ENCODE measurements around the gene PCDH12. TPM values are rescaled to one million over a fixed set of nuclear protein-coding genes. Genes with fewer than 3 reads are reported as not detected.

PCDH12 gene
- total RNA-seq, 1 donor from 2014 or later: 3.2 TPM

DNA sequence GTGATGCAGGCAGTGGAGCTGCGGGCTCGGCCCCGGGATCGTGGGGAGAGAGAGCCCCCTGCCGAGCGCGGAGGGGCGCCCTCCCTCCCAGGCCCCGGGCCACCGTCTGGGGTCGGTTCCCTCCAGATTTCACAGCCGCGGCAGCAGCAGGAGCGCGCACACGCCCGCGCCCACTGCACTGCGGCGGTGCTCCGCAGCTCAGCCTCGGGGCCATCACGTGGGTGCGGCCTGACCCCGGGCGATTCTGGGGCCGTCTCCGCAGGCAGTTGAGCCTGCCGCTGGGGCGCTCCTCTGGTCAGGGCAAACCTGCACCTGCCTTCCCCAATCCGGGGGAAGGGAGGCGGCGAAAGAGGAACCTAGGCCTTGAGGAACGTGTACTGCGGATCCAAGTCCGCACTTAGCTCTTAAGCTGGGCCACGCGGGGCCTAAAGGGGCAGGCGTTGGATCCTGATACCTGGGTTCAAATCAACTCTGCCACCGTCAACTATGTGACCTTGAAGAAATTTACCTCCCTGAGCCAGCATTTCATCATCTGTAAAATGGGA is 43.7 kb downstream of the PCDH12 start:
- Histone ChIP-seq H3K4me3 (peak overlapping the region; percentile 40 to 45), H3K36me3 (no peaks in the 10 kb centered on the region), H3K9me3 (no peaks in the 10 kb centered on the region), H3K27me3 (no peaks in the 10 kb centered on the region), H3K4me1 (peaks cover 13% of the 10 kb centered on the region), H3K27ac (peak overlapping the region; percentile 36)
- no peak for DNase-seq (ENCODE audit: extremely low spot score in 2 of 2)
- intact Hi-C loops (cut with DNase I): no loop called here
- TF ChIP-seq POLR2AphosphoS5 (IDR thresholded peaks at IDR 0.05; ENCODE audit: insufficient read depth in 1 of 2, low read depth in 1 of 2) (peak in 1 of 2 donors; percentile 20), POLR2A (IDR thresholded peaks at IDR 0.05) (no peak)
- TF ChIP-seq, protein P1, sequence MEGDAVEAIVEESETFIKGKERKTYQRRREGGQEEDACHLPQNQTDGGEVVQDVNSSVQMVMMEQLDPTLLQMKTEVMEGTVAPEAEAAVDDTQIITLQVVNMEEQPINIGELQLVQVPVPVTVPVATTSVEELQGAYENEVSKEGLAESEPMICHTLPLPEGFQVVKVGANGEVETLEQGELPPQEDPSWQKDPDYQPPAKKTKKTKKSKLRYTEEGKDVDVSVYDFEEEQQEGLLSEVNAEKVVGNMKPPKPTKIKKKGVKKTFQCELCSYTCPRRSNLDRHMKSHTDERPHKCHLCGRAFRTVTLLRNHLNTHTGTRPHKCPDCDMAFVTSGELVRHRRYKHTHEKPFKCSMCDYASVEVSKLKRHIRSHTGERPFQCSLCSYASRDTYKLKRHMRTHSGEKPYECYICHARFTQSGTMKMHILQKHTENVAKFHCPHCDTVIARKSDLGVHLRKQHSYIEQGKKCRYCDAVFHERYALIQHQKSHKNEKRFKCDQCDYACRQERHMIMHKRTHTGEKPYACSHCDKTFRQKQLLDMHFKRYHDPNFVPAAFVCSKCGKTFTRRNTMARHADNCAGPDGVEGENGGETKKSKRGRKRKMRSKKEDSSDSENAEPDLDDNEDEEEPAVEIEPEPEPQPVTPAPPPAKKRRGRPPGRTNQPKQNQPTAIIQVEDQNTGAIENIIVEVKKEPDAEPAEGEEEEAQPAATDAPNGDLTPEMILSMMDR (IDR thresholded peaks at IDR 0.05): peak in 1 of 3 experiments; percentile 33

GRCh38 chr5:141913560-141914198 is 44.3 kb downstream of the PCDH12 start:
- peak overlapping the region; percentile 36 for H3K27ac ChIP-seq
- H3K9me3 ChIP-seq: no peaks in the 10 kb centered on the region
- intact Hi-C loops (cut with DNase I): no loop called here
- no peak for DNase-seq (ENCODE audit: extremely low spot score in 2 of 2)
- TF ChIP-seq, protein P1 (IDR thresholded peaks at IDR 0.05): no peak
- TF ChIP-seq POLR2A (IDR thresholded peaks at IDR 0.05) (no peak), POLR2AphosphoS5 (IDR thresholded peaks at IDR 0.05; ENCODE audit: insufficient read depth in 1 of 2, low read depth in 1 of 2) (no peak)
- no peaks in the 10 kb centered on the region for H3K27me3 ChIP-seq
- peaks cover 13% of the 10 kb centered on the region for H3K4me1 ChIP-seq
- no peaks in the 10 kb centered on the region for H3K36me3 ChIP-seq
- H3K4me3 ChIP-seq: peak overlapping the region; percentile 40 to 45

GRCh38 chr5:141910271-141910673 is 47.7 kb downstream of the PCDH12 start:
- Histone ChIP-seq H3K36me3 (no peaks in the 10 kb centered on the region), H3K9me3 (no peaks in the 10 kb centered on the region), H3K27ac (no peak overlapping the region), H3K27me3 (no peaks in the 10 kb centered on the region), H3K4me3 (no peak overlapping the region), H3K4me1 (peaks cover 13% of the 10 kb centered on the region)
- TF ChIP-seq POLR2AphosphoS5 (IDR thresholded peaks at IDR 0.05; ENCODE audit: insufficient read depth in 1 of 2, low read depth in 1 of 2): no peak
- TF ChIP-seq, protein P1 (IDR thresholded peaks at IDR 0.05): no peak
- no peak for TF ChIP-seq POLR2A (IDR thresholded peaks at IDR 0.05)
- no peak for DNase-seq (ENCODE audit: extremely low spot score in 2 of 2)
- intact Hi-C loops (cut with DNase I): no loop called here

GRCh38 chr5:141909212-141909611 is 48.8 kb downstream of the PCDH12 start:
- Histone ChIP-seq H3K4me1 (peaks cover 10% of the 10 kb centered on the region), H3K27me3 (no peaks in the 10 kb centered on the region), H3K27ac (no peak overlapping the region), H3K4me3 (no peak overlapping the region), H3K36me3 (no peaks in the 10 kb centered on the region), H3K9me3 (no peaks in the 10 kb centered on the region)
- intact Hi-C loops (cut with DNase I): no loop called here
- TF ChIP-seq POLR2AphosphoS5 (IDR thresholded peaks at IDR 0.05; ENCODE audit: insufficient read depth in 1 of 2, low read depth in 1 of 2) (no peak), POLR2A (IDR thresholded peaks at IDR 0.05) (no peak)
- TF ChIP-seq, protein P1 (IDR thresholded peaks at IDR 0.05): no peak
- DNase-seq (ENCODE audit: extremely low spot score in 2 of 2): no peak

- Histone ChIP-seq H3K4me1 (peaks cover 6% of the 10 kb centered on the region), H3K27me3 (no peaks in the 10 kb centered on the region), H3K27ac (no peak overlapping the region), H3K4me3 (no peak overlapping the region), H3K9me3 (no peaks in the 10 kb centered on the region), H3K36me3 (no peaks in the 10 kb centered on the region)
- TF ChIP-seq POLR2A (IDR thresholded peaks at IDR 0.05): no peak
- TF ChIP-seq, protein P1 (IDR thresholded peaks at IDR 0.05): no peak
- no peak for TF ChIP-seq POLR2AphosphoS5 (IDR thresholded peaks at IDR 0.05; ENCODE audit: insufficient read depth in 1 of 2, low read depth in 1 of 2)
- no peak for DNase-seq (ENCODE audit: extremely low spot score in 2 of 2)
- intact Hi-C loops (cut with DNase I): no loop called here
Observed at GRCh38 chr5:141908796-141909195, 49.2 kb downstream of the PCDH12 start.

Data from vagina (tissue), 2 donors.